Measurements from ENCODE around the gene AAR2.
A peak's percentile ranks its signal among the peaks of the same experiment; 100 is the strongest.

Gene AAR2

DNA sequence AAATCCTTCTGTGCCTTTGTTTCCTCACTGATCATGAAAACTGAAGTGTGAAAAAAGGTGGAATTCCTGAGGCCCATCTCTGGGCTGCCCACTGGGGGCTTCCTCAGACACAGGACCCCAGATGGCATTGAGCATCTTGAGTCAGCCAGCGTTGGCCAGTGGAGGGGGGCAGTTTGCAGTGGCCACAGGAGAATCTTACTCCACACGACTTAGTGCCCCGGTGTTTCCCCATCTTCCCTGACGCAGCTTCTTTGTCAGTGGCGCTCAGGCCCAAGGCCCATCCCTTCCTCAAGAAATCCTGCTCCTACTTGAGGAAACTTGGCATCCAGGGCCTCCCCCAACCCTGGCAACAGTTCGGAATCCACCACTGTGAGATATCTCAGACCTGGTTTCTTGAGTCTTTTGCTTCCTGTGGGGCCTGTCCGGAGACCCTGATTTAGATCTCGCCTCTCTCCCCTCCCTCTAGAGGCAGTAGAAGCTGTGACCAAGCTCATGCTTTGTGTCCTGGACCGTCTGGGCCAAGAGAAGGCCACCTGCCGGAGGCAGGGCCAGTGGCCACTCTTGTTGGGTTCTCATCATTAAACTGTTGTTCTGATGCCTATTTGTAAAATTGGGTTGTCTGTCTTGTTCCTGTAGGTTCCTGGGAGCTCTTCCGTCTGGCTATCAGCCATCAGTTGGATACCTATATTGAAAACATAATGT, 49.6 kb downstream of the AAR2 start:
- DNase-seq = no peak

DNA sequence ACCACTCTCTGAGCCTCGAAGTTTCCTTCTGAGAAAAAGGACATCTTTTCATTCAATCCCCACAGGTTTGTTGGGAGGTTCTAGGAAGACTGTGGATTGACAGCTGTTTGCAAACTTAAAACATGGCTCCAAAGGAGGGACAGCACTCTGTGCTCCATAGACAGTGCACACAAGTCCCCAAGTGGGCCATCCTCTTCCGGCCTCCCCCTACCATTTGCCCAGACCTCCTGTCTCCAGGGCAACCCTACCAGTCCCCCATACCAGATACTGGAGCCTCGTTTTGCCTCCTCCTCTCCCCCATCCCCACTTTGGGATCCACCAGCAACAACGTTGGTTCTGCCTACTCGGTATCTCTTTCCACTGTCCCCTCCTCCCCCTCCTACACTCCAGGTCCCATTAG, 61.4 kb downstream of the AAR2 start:
- no peak for DNase-seq

DNA sequence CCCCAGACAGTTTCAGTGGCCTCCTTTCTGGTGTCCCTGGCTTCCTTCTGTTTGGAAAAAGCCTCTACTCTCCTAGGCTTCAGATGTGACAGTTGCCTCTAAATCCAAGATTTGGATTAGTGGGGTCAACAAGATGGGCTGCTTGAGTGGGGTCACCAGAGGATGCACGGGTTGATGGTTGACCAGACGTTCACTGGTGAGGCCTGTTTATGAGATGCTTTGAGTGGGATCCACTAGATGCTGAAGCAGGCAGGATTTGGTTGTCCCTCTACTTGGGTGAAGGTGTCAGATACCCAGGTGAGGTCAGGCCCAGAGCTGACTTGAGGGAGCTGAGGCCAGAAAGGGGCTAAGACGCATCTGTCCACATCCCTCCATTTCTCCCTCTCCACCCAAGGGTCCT, 61.8 kb downstream of the AAR2 start:
- DNase-seq = no peak

- no peak for DNase-seq
Observed at GRCh38 chr20:36298795-36299339, 62.6 kb downstream of the AAR2 start.

DNA sequence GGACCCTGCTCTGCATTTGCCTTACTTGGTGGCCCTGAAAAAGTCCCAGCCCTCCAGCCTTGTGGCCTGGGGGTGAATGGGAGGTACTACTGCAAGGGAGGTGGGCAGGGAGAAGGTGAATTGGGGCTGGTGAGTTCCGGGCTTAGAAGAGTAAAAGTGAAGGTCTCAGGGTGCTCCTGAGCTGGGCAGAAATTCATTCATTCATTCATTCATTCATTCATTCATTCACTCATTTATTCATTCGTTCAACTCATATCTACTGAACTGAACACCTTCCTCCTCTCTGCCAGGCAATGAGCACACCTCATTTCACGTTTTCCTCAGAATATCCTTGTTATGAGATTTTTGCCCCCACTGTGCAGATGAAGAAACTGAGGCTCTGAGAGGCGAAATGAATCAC, 63.2 kb downstream of the AAR2 start:
- no peak for DNase-seq

DNA sequence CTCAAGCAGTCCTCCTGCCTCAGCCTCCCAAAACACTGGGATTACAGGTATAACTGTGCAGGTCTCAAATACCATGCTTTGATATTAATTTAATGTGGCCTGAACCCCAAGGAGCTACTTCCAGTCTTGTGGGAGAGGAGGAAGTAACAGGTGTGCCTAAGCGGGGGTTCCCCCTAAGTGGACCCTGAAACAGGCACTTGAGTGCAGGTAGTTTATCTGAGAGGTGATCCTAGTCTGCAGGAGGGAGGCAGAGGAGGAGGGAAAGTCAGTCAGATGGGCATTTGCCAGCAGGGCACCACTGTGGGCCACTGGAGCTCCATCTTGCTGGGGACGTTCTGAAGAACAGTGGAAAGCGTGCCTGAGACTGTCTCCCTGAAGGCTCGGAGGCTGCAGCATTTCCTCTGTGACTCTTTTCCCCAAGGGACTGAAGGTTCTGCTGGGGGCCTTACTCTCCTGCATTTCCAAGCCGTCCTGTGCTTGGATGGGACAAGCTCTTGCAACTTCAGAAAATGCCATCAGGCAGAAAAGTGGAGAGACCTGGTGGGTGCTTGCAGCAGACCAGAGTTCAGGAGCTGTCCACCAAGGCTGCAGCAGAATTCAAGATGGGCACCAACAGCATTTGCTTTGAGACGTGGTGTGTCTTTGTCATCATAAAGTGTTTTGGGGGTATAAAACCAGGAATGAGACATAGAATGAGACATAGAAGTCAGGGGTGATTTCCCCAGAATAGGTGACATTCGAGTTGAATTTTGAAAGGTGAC, 65.3 kb downstream of the AAR2 start:
- DNase-seq = no peak

GRCh38 chr20:36303020-36303595, 66.8 kb downstream of the AAR2 start:
- peak; percentile 45 for DNase-seq

GRCh38 chr20:36303831-36304230, 67.6 kb downstream of the AAR2 start:
- DNase-seq = no peak

GRCh38 chr20:36304786-36305495, 68.7 kb downstream of the AAR2 start:
- DNase-seq = no peak

DNA sequence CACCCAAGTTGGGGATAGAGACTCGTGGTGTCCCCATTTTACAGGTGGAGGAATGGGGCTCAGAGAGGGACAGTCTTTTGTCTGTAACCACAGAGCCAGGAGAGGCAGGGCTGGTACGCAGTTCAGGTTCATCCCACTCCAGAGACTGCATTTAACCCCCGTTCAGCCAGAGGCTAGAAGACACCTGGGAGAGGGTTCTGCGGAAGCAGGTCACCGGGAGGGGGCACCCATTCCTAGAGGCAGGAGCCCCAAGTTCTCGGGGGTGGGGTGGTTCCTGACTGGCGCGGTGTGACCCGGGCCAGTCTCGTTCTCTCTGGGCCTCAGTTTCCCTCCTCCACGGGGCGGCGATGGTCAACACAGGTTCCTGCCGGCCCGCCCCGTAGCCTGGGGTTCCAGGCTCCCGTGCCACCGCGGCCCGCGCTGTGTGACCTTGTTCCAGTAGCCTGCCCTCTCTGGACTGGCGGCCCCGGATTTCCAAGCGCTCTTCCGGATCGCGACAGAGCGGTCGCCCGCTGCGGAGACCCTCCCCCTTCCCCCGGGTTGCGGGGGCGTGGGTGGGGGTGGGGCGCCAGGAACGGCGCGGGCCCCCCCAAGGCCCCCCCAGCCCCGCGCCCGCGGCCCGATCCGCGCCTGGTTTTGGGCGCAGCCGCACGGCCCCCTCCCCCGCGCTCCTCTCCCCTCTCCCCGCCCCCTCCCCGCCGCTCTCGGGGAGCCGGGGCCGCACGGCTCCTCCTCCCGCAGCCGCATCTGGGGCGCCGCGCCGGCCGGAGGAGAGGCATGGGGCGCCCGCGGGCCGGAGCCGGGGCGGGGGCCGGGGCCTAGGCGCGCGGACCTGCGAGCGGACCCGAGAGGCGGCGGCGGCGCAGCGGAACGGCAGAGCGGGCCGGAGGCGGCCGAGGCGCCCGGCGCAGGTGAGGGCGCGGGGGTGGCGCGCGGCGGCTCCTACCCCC, 69.6 kb downstream of the AAR2 start, which contains the start of gene DLGAP4:
Gene DLGAP4, plus strand, starts transcription at position 738 of the 950 bp plus-strand sequence. CDS start 125,379 bp downstream, outside the sequence.
- DNase-seq = no peak
